Measurements from ENCODE around the gene MIER3.

GRCh38 chr5:56984445-56984844 is 32.5 kb upstream of the MIER3 start:
- TF ChIP-seq, protein P1, sequence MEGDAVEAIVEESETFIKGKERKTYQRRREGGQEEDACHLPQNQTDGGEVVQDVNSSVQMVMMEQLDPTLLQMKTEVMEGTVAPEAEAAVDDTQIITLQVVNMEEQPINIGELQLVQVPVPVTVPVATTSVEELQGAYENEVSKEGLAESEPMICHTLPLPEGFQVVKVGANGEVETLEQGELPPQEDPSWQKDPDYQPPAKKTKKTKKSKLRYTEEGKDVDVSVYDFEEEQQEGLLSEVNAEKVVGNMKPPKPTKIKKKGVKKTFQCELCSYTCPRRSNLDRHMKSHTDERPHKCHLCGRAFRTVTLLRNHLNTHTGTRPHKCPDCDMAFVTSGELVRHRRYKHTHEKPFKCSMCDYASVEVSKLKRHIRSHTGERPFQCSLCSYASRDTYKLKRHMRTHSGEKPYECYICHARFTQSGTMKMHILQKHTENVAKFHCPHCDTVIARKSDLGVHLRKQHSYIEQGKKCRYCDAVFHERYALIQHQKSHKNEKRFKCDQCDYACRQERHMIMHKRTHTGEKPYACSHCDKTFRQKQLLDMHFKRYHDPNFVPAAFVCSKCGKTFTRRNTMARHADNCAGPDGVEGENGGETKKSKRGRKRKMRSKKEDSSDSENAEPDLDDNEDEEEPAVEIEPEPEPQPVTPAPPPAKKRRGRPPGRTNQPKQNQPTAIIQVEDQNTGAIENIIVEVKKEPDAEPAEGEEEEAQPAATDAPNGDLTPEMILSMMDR (IDR thresholded peaks at IDR 0.05; ENCODE audit: poor library complexity, severe bottlenecking), result no peak
- TF ChIP-seq EZH2 (IDR thresholded peaks at IDR 0.05; ENCODE audit: borderline replicate concordance, insufficient read depth, low read length, poor library complexity, severe bottlenecking), result no peak
- TF ChIP-seq REST (IDR thresholded peaks at IDR 0.05; ENCODE audit: borderline replicate concordance), result no peak
- no peak for TF ChIP-seq POLR2AphosphoS5 (IDR thresholded peaks at IDR 0.05)
- TF ChIP-seq SMC3 (conservative IDR thresholded peaks at IDR 0.05; ENCODE audit: poor library complexity), result no peak
- no peak for TF ChIP-seq MXI1 (conservative IDR thresholded peaks at IDR 0.05; ENCODE audit: poor library complexity, severe bottlenecking)
- TF ChIP-seq RAD21 (conservative IDR thresholded peaks at IDR 0.05), result no peak
